ENCODE measurements around the gene LCN6. TPM values are rescaled to one million over a fixed set of nuclear protein-coding genes. Genes with fewer than 3 reads are reported as not detected.

The LCN6 gene
- total RNA-seq, 2 experiments from 2014 or later: not detected

GRCh38 chr9:136747161-136748060 is 914 bp downstream of the LCN6 start:
- TF ChIP-seq, protein P1, sequence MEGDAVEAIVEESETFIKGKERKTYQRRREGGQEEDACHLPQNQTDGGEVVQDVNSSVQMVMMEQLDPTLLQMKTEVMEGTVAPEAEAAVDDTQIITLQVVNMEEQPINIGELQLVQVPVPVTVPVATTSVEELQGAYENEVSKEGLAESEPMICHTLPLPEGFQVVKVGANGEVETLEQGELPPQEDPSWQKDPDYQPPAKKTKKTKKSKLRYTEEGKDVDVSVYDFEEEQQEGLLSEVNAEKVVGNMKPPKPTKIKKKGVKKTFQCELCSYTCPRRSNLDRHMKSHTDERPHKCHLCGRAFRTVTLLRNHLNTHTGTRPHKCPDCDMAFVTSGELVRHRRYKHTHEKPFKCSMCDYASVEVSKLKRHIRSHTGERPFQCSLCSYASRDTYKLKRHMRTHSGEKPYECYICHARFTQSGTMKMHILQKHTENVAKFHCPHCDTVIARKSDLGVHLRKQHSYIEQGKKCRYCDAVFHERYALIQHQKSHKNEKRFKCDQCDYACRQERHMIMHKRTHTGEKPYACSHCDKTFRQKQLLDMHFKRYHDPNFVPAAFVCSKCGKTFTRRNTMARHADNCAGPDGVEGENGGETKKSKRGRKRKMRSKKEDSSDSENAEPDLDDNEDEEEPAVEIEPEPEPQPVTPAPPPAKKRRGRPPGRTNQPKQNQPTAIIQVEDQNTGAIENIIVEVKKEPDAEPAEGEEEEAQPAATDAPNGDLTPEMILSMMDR (IDR thresholded peaks at IDR 0.05): no peak
- Histone ChIP-seq H3K4me1 (ENCODE audit: insufficient read depth, low read length) (peaks cover 2% of the 10 kb centered on the region), H3K27me3 (ENCODE audit: control insufficient read depth in 1 of 2, insufficient read depth in 2 of 2, low read length in 2 of 2) (peaks cover 4 to 7% of the 10 kb centered on the region in 2 experiments), H3K36me3 (ENCODE audit: insufficient read depth, low read length) (no peaks in the 10 kb centered on the region), H3K9me3 (ENCODE audit: control insufficient read depth in 1 of 2, insufficient read depth in 1 of 2, low read length in 2 of 2) (peaks cover 9 to 19% of the 10 kb centered on the region in 2 experiments), H3K27ac (ENCODE audit: low read depth in 1 of 2, low read length in 2 of 2) (no peak overlapping the region), H3K4me3 (ENCODE audit: low read length) (no peak overlapping the region)
- no peak overlapping the region for H3K27ac Mint-ChIP-seq
- ATAC-seq (ENCODE audit: poor library complexity) (no peak), DNase-seq (peak in 1 of 14 experiments; percentile 4)
- ChIA-PET POLR2A (no interaction called here), CTCF (no interaction called here)
- peaks cover 9% of the 10 kb centered on the region for H3K9me3 Mint-ChIP-seq
- no peaks in the 10 kb centered on the region for H3K4me1 Mint-ChIP-seq (ENCODE audit: low read depth)
- H3K4me3 Mint-ChIP-seq: no peak overlapping the region
- intact Hi-C loops (cut with DNase I, micrococcal nuclease): no loop called here
- H3K36me3 Mint-ChIP-seq (ENCODE audit: low read depth): no peaks in the 10 kb centered on the region
- peaks cover 10% of the 10 kb centered on the region for H3K27me3 Mint-ChIP-seq

DNA sequence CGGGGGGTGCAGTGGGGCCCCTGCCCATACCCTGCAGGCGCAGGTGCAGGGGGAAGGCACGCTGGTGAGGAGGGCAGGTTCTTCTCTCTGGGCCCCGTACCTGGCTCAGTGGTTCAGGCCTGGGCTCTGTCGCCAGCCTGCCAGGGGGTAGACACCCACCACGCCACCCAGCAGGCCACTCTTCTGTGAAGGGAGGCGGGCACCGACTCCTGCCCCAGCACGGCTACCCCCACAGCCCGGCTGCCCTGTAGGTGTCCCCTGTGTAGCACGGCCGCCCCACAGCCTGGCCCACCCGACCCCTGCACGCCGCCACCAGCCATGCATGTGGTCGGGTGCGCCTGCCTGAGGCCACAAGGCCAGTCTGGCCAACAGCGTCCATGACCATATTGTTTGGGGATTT is 1.7 kb downstream of the LCN6 start:
- Mint-ChIP-seq H3K4me3 (no peak overlapping the region), H3K9me3 (peaks cover 5% of the 10 kb centered on the region), H3K4me1 (ENCODE audit: low read depth) (no peaks in the 10 kb centered on the region), H3K27me3 (peaks cover 5% of the 10 kb centered on the region), H3K27ac (no peak overlapping the region), H3K36me3 (ENCODE audit: low read depth) (no peaks in the 10 kb centered on the region)
- H3K27me3 ChIP-seq (ENCODE audit: control insufficient read depth in 1 of 2, insufficient read depth in 2 of 2, low read length in 2 of 2): peaks cover 9 to 14% of the 10 kb centered on the region in 2 experiments
- H3K36me3 ChIP-seq (ENCODE audit: insufficient read depth, low read length): no peaks in the 10 kb centered on the region
- ChIA-PET POLR2A (no interaction called here), CTCF (no interaction called here)
- TF ChIP-seq, protein P1 (IDR thresholded peaks at IDR 0.05): no peak
- DNase-seq (no peak), ATAC-seq (ENCODE audit: poor library complexity) (no peak)
- intact Hi-C loops (cut with DNase I, micrococcal nuclease): no loop called here
- peaks cover 10% of the 10 kb centered on the region for H3K4me1 ChIP-seq (ENCODE audit: insufficient read depth, low read length)
- H3K27ac ChIP-seq (ENCODE audit: low read depth in 1 of 2, low read length in 2 of 2): no peak overlapping the region
- peaks cover 4 to 21% of the 10 kb centered on the region in 2 experiments for H3K9me3 ChIP-seq (ENCODE audit: control insufficient read depth in 1 of 2, insufficient read depth in 1 of 2, low read length in 2 of 2)
- H3K4me3 ChIP-seq (ENCODE audit: low read length): no peak overlapping the region

- DNase-seq: no peak
- Mint-ChIP-seq H3K4me3 (no peak overlapping the region), H3K27ac (no peak overlapping the region), H3K4me1 (ENCODE audit: low read depth) (no peaks in the 10 kb centered on the region), H3K27me3 (peaks cover 4% of the 10 kb centered on the region), H3K9me3 (peaks cover under 1% of the 10 kb centered on the region), H3K36me3 (ENCODE audit: low read depth) (no peaks in the 10 kb centered on the region)
- H3K27ac ChIP-seq (ENCODE audit: low read depth in 1 of 2, low read length in 2 of 2): no peak overlapping the region
- intact Hi-C loops (cut with DNase I, micrococcal nuclease): no loop called here
- CTCF ChIA-PET: no interaction called here
- H3K36me3 ChIP-seq (ENCODE audit: insufficient read depth, low read length): no peaks in the 10 kb centered on the region
- POLR2A ChIA-PET: no interaction called here
- no peak for ATAC-seq (ENCODE audit: poor library complexity)
- TF ChIP-seq, protein P1 (IDR thresholded peaks at IDR 0.05): no peak
- H3K4me3 ChIP-seq (ENCODE audit: low read length): no peak overlapping the region
- H3K4me1 ChIP-seq (ENCODE audit: insufficient read depth, low read length): peaks cover 15% of the 10 kb centered on the region
- H3K9me3 ChIP-seq (ENCODE audit: control insufficient read depth in 1 of 2, insufficient read depth in 1 of 2, low read length in 2 of 2): peaks cover 0 to 24% of the 10 kb centered on the region in 2 experiments
- H3K27me3 ChIP-seq (ENCODE audit: control insufficient read depth in 1 of 2, insufficient read depth in 2 of 2, low read length in 2 of 2): peaks cover 12 to 14% of the 10 kb centered on the region in 2 experiments
These were observed 2.2 kb downstream of the LCN6 start for GRCh38 chr9:136746155-136746490.
